GM19395 (cell line): ENCODE results near the gene VOPP1.

Experiments used
- ATAC-seq: cut with Tn5 transposase; IDR thresholded peaks from one replicate; pipeline ENCODE4 v1.9.1; 2021; ENCODE audit warnings: mild to moderate bottlenecking, moderate library complexity; ENCODE audit not compliant: unreplicated experiment

The VOPP1 gene

GRCh38 chr7:55534262-55534915 lies 37.9 kb downstream of the VOPP1 start:
- ATAC-seq = peak; percentile 72

- no peak for ATAC-seq
These were observed 38.6 kb downstream of the VOPP1 start for GRCh38 chr7:55533729-55534080.

GRCh38 chr7:55533050-55533728 lies 39.1 kb downstream of the VOPP1 start:
- ATAC-seq = peak; percentile 66

GRCh38 chr7:55532150-55532917 lies 40.0 kb downstream of the VOPP1 start:
- ATAC-seq = peak; percentile 18

- ATAC-seq = no peak
These were observed 40.8 kb downstream of the VOPP1 start for GRCh38 chr7:55531536-55531935.

GRCh38 chr7:55527307-55527706 lies 45.0 kb downstream of the VOPP1 start:
- ATAC-seq = no peak

GRCh38 chr7:55526770-55527169 lies 45.5 kb downstream of the VOPP1 start:
- peak; percentile 68 for ATAC-seq

- no peak for ATAC-seq
These were observed 46.0 kb downstream of the VOPP1 start for GRCh38 chr7:55526329-55526728.

GRCh38 chr7:55524558-55525310 lies 47.6 kb downstream of the VOPP1 start:
- no peak for ATAC-seq

GRCh38 chr7:55523366-55523765 lies 48.9 kb downstream of the VOPP1 start:
- ATAC-seq = no peak

GRCh38 chr7:55521917-55522902 lies 50.1 kb downstream of the VOPP1 start:
- no peak for ATAC-seq

GRCh38 chr7:55521512-55521911 lies 50.8 kb downstream of the VOPP1 start:
- ATAC-seq = no peak

- ATAC-seq = no peak
These were observed 51.7 kb downstream of the VOPP1 start for GRCh38 chr7:55520426-55521140.

- no peak for ATAC-seq
These were observed 53.5 kb downstream of the VOPP1 start for GRCh38 chr7:55518836-55519235.

GRCh38 chr7:55517936-55518689 lies 54.2 kb downstream of the VOPP1 start:
- ATAC-seq = no peak

GRCh38 chr7:55517191-55517633 lies 55.1 kb downstream of the VOPP1 start:
- peak; percentile 79 for ATAC-seq

- ATAC-seq = no peak
These were observed 55.9 kb downstream of the VOPP1 start for GRCh38 chr7:55516409-55516808.

GRCh38 chr7:55515569-55516279 lies 56.6 kb downstream of the VOPP1 start:
- peak; percentile 59 for ATAC-seq
